ENCODE measurements around the gene SRD5A1. TPM values are rescaled to one million over a fixed set of nuclear protein-coding genes. Genes with fewer than 3 reads are reported as not detected.

The SRD5A1 gene
- total and polyA plus RNA-seq, 2 of the 8 experiments (the other 6 are each of a cell fraction or from before 2014, with no cell fraction given), result 34.7 to 42.4 TPM

GRCh38 chr5:6700685-6701355 is 67.6 kb downstream of the SRD5A1 start (continued):
- TF ChIP-seq YY1 (IDR thresholded peaks at IDR 0.05; ENCODE audit: low read depth, low read length) (no peak), E2F6 (IDR thresholded peaks at IDR 0.05) (no peak), JUN (IDR thresholded peaks at IDR 0.05; ENCODE audit: low read depth, low read length) (no peak)

Measured in H1 (cell line).